ENCODE measurements around the gene PRMT2. TPM values are rescaled to one million over a fixed set of nuclear protein-coding genes. Genes with fewer than 3 reads are reported as not detected.

The PRMT2 gene
- total RNA-seq, result 100 to 1,000 TPM in 1 of 2 experiments, 10 to 100 TPM in 1; 99.7 to 107 TPM

DNA sequence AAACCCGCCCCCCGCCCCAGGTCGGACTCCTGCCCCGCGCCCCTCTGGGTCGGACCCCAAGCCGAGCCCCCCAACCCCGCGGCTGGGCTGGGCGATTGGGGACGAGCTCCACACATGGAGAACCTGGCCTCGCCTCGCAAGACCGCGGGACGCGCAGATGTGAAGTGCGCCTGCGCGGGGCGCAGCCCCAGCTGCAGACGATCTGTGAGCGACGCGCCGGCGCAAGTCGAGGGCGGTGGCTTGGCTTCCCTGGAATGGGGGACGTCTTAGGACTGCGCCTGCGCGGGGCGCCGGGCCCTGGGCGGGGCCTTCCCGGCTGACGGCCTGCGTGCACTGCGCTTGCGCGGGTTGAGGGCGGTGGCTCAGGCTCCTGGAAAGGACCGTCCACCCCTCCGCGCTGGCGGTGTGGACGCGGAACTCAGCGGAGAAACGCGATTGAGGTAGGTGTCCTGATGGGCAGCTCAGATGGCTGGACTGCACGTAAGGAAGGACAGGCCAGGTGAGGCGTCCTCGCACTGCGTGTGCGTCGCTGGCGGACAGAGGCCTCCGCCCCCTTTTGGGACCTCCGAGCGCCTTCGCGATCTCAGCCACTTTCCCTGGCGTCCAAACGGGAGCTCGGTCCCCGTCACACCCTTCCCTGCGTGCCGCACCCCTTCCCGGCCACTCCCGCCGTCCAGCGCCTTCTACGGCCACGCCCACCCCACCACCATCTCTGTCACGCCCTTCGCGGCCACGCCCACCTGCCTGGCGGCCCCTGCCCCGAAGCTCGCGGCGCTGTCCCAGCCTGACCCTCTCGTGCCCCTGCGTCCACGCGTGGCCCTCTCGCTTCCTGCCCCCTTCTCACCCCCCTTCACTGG, at the start of gene PRMT2:
Gene PRMT2, plus strand, starts transcription at position 351 of the 857 bp plus-strand sequence. CDS start 1,278 bp downstream, outside the sequence.
- ATAC-seq (peak; percentile 91), DNase-seq (peak; percentile 98)
- Mint-ChIP-seq H3K4me1 (peaks cover 57% of the 10 kb centered on the region), H3K27me3 (no peaks in the 10 kb centered on the region), H3K27ac (peak within 1 kb of the TSS; percentile 94), H3K9me3 (ENCODE audit: low read depth) (no peaks in the 10 kb centered on the region), H3K4me3 (peak within 1 kb of the TSS; percentile 84), H3K36me3 (peaks cover 16% of the 10 kb centered on the region)
- CTCF ChIA-PET, result interaction anchor here (0.8 to 5.3 kb wide), 11 partner anchors 9 to 492 kb away, joined by 3 to 30 read pairs (median 4); a partner anchor contains a TSS

DNA sequence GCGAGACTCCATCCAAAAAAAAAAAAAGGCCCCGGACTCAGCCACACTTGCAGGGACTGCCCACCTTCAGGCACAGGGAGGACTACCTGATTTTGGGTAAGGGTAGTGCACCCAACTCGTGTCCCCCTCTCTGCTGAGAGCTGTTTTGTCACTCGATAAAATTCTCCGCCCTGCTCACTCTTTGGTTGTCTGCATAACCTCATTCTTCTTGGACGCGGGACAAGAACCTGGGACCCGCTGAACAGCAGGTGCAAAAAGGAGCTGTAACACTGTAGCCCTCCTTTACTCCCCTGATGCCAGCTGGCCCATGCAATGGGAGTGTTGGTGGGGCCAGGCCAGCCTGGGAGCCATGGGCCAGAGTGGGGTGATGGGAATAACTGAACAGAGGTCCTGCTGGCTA, 41.2 kb upstream of the PRMT2 start:
- no peak for DNase-seq
- H3K27ac Mint-ChIP-seq, result no peak overlapping the region
- H3K4me1 Mint-ChIP-seq, result peaks cover 3% of the 10 kb centered on the region
- CTCF ChIA-PET, result interaction anchor here (0.8 kb wide), 1 partner anchor 12 kb away, joined by 3 read pairs; no protein-coding TSS in a partner anchor
- peaks cover 7% of the 10 kb centered on the region for H3K27me3 Mint-ChIP-seq
- H3K9me3 Mint-ChIP-seq (ENCODE audit: low read depth), result peaks cover 16% of the 10 kb centered on the region
- no peak overlapping the region for H3K4me3 Mint-ChIP-seq
- ATAC-seq, result no peak
- peaks cover 5% of the 10 kb centered on the region for H3K36me3 Mint-ChIP-seq

DNA sequence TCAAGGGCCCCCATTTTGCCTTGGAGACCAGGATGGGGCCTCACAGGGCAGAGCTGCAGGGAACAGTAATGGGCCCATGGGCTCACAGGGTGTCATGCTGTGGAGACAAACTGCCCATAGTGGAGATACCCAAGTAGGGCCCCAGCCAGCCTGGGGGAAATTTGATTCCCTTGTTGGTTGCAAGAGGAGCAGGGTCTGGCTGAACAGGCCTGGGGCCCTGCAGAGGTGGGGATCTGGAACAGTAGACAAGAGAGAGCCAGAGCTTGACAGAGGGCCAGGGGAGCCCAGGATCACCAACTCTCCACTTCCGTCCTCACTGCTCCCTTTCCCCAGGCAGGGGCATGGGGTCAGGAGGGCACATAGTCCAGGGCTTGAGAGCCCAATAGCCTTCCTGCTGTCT, 39.3 kb upstream of the PRMT2 start:
- Mint-ChIP-seq H3K9me3 (ENCODE audit: low read depth) (peaks cover 16% of the 10 kb centered on the region), H3K4me1 (peaks cover 5% of the 10 kb centered on the region), H3K27me3 (no peaks in the 10 kb centered on the region), H3K4me3 (no peak overlapping the region), H3K36me3 (peaks cover 5% of the 10 kb centered on the region), H3K27ac (no peak overlapping the region)
- ATAC-seq, result no peak
- no peak for DNase-seq
- CTCF ChIA-PET, result interaction anchor here (0.8 kb wide), 1 partner anchor 44 kb away, joined by 3 read pairs; no protein-coding TSS in a partner anchor

DNA sequence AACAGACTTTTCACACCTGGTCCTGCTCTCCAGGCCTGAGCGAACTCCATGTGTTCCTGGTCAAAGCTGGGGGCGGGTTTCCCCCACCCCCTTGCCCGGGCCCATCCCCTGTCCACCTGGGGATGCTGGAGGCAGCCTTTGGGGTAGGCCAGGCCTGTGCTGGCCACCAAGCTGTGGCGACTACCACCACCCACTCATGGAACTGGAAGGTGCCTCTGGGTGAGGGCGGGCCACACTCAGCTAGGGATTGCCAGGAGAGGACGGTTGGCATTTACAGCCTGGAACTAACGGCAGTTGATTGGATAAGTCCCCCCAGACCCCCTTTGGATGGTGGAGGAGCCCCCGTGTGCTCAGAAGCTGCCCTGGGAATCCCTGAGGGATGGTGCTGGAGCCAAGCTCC, 38.4 kb upstream of the PRMT2 start:
- DNase-seq, result no peak
- H3K27ac Mint-ChIP-seq, result no peak overlapping the region
- CTCF ChIA-PET, result interaction anchor here (0.5 kb wide), 1 partner anchor 11 kb away, joined by 3 read pairs; no protein-coding TSS in a partner anchor
- no peak overlapping the region for H3K4me3 Mint-ChIP-seq
- peaks cover 11% of the 10 kb centered on the region for H3K9me3 Mint-ChIP-seq (ENCODE audit: low read depth)
- ATAC-seq, result no peak
- H3K36me3 Mint-ChIP-seq, result peaks cover 5% of the 10 kb centered on the region
- peaks cover 5% of the 10 kb centered on the region for H3K4me1 Mint-ChIP-seq
- no peaks in the 10 kb centered on the region for H3K27me3 Mint-ChIP-seq

DNA sequence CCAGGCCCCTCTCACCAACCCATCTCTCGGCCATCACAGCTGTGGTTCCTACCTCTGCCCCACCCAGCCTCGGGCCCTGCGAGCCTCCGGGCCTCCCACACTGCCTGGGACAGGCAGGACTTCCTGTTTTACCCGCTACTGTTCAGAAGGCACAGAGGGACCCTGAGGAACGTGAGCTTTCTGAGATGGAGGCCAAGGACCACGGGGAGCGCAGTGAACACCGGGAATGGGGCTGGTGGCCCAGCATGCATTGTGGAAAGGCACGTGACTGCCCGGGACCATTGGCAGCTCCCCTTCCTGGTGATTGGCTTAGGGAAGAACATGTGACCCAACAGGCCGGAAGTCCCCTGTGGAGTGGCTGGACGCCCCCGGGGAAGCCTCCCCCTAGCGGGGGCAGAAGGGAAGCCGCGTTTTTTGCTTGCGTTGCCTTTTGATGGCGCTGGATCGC, 37.6 kb upstream of the PRMT2 start:
- CTCF ChIA-PET, result no interaction called here
- peaks cover 11% of the 10 kb centered on the region for H3K9me3 Mint-ChIP-seq (ENCODE audit: low read depth)

DNA sequence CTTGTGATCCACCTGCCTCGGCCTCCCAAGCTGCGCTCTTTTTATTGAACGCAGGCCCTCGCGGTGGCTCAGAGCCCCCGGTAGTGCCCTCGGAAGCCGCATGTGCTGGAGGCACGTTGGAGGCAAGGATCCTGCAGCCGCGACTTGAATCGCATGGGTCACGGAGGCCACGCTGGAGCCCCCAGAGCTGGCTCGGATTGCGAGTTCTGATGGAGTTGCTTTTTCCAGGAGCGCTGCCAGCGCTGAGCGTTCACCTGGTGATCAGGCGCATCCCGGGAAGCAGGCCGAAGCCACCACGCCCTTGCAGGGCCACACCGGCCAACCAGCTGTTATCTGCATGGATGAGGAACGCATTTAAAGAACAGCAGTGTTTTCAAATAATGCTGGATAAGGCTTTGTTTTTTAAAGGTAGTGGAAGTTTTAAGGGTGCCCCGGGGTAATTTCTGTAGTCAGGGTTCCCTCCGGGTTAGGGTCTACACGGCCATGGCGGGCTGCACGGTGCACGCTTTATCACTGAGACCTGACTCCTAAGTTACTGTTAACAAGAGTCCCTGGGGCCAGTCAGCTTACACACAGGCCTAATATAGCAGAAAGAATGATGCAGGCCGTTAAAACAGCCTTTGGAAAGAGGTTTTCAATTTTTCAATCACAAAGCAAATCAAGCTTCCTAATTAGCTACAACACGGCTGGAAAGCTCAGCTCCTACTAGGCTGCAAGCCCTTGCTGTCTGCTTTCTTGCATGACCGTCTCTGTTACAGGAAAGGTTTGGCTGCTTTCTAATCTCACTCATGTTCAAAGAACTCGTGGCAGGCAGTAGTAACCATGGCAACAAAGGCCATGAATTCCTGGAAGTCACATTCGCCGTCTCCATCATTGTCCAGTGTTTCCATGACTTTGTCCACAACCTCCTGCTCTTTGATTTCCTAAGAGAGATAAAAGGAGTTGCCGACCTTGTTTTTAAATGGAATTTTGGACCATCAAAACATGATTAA, 36.6 kb upstream of the PRMT2 start:
- Mint-ChIP-seq H3K36me3 (no peaks in the 10 kb centered on the region), H3K4me1 (peaks cover 5% of the 10 kb centered on the region), H3K9me3 (ENCODE audit: low read depth) (peaks cover 3% of the 10 kb centered on the region), H3K27ac (no peak overlapping the region), H3K27me3 (no peaks in the 10 kb centered on the region), H3K4me3 (no peak overlapping the region)
- DNase-seq, result no peak
- no peak for ATAC-seq
- CTCF ChIA-PET, result interaction anchor here (0.6 kb wide), 1 partner anchor 199 kb away, joined by 3 read pairs; no protein-coding TSS in a partner anchor

More for the DNA sequence above, 37.6 kb upstream of the PRMT2 start:
- Mint-ChIP-seq H3K27ac (no peak overlapping the region), H3K4me3 (no peak overlapping the region), H3K36me3 (peaks cover 4% of the 10 kb centered on the region), H3K4me1 (peaks cover 5% of the 10 kb centered on the region), H3K27me3 (no peaks in the 10 kb centered on the region)
- ATAC-seq, result no peak
- no peak for DNase-seq

DNA sequence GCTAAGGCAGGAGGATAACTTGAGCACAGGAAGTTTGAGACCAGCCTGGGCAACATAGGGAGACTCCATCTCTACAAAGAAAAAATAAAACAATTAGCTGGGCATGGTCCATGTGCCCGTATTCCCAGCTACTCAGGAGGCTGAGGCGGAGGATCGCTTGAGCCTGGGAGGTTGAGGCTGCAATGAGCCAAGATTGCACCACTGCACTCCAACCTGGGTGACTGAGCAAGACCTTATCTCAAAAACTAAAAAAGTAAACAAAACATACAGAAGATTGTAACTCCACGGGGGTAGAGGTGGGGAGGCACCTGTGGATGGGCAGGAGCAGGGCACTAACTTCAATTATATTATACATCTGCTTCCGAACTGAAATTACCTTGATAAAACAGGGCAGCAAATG, 35.2 kb upstream of the PRMT2 start:
- H3K4me3 Mint-ChIP-seq, result no peak overlapping the region
- CTCF ChIA-PET, result no interaction called here
- no peaks in the 10 kb centered on the region for H3K36me3 Mint-ChIP-seq
- no peaks in the 10 kb centered on the region for H3K9me3 Mint-ChIP-seq (ENCODE audit: low read depth)
- peaks cover 11% of the 10 kb centered on the region for H3K4me1 Mint-ChIP-seq
- H3K27ac Mint-ChIP-seq, result no peak overlapping the region
- DNase-seq (no peak), ATAC-seq (no peak)
- no peaks in the 10 kb centered on the region for H3K27me3 Mint-ChIP-seq

DNA sequence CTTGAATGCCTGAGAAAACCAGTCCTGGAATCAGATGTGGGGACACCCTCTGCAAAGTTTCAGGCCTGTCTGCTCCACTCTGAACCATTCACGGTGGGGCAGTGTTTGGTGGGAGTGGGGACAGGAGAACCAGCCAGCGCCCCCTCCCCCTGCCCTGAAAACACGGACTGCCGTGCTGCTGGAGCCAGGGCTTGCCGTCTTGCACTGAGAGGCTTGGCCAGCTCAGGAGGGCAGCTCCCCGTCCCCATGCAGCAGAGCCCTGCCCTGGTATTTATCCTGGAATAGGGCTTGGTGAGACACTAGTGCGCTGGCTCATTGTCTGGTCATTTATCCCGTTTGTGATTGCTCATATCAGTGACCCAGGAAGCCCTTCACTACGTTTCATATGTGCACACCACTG, 34.5 kb upstream of the PRMT2 start:
- DNase-seq, result no peak
- peaks cover 18% of the 10 kb centered on the region for H3K4me1 Mint-ChIP-seq
- no peak overlapping the region for H3K27ac Mint-ChIP-seq
- H3K27me3 Mint-ChIP-seq, result no peaks in the 10 kb centered on the region
- ATAC-seq, result no peak
- H3K9me3 Mint-ChIP-seq (ENCODE audit: low read depth), result no peaks in the 10 kb centered on the region
- H3K36me3 Mint-ChIP-seq, result no peaks in the 10 kb centered on the region
- H3K4me3 Mint-ChIP-seq, result no peak overlapping the region
- CTCF ChIA-PET, result no interaction called here

DNA sequence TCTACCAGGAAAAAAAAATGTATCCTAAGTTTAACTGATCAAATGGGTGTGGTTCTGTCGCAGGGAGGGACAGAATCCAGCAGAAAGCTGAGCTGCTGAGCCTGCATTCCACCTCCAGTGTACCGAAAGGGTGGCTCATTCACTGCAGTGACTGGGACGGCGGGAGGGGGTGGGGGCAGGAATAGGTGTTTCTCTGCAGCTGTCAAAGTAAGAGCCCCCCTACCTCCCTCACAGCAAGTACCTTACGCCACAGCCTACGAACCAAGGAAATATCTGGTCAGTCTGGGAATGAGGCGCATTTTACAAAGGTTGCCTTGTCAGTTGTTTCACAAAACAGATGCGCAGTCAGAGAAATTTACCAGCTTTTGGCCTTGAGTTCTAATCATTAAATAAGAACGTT, 32.2 kb upstream of the PRMT2 start:
- no peak for DNase-seq
- no peak overlapping the region for H3K27ac Mint-ChIP-seq
- no peak for ATAC-seq
- no peak overlapping the region for H3K4me3 Mint-ChIP-seq
- CTCF ChIA-PET, result no interaction called here
- no peaks in the 10 kb centered on the region for H3K27me3 Mint-ChIP-seq
- no peaks in the 10 kb centered on the region for H3K36me3 Mint-ChIP-seq
- H3K9me3 Mint-ChIP-seq (ENCODE audit: low read depth), result no peaks in the 10 kb centered on the region
- H3K4me1 Mint-ChIP-seq, result peaks cover 35% of the 10 kb centered on the region

DNA sequence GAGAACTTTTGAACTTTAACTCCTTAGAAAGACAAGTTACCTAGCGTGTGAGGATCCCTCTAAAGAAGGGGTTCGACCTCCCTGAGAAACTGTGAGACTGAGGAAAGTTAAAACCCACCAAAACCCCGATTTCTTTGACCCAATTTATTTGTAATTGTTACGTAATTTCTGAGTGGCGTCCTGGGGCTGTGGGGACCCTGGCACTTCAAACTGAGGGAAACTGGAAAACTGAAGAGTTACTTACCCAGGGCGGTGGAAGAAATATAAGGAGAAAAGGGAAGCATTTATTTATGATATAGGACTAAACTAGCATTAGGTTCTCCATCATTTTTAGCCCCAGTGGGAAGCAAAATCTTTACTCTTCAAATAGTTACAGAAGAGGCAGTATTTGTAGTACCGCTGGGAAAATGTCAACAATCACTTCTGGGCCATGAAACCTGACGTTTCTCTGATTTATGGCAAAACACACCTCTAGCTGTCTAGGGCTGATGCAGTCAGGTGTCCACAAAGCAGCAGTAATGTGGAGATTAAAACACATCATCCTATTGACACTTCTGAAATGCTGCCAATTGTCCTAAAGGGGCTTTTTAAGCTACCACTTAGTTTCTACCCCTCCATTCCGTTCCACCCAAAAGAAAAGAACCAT, 31.0 kb upstream of the PRMT2 start:
- peak overlapping the region; percentile 37 for H3K27ac Mint-ChIP-seq

DNA sequence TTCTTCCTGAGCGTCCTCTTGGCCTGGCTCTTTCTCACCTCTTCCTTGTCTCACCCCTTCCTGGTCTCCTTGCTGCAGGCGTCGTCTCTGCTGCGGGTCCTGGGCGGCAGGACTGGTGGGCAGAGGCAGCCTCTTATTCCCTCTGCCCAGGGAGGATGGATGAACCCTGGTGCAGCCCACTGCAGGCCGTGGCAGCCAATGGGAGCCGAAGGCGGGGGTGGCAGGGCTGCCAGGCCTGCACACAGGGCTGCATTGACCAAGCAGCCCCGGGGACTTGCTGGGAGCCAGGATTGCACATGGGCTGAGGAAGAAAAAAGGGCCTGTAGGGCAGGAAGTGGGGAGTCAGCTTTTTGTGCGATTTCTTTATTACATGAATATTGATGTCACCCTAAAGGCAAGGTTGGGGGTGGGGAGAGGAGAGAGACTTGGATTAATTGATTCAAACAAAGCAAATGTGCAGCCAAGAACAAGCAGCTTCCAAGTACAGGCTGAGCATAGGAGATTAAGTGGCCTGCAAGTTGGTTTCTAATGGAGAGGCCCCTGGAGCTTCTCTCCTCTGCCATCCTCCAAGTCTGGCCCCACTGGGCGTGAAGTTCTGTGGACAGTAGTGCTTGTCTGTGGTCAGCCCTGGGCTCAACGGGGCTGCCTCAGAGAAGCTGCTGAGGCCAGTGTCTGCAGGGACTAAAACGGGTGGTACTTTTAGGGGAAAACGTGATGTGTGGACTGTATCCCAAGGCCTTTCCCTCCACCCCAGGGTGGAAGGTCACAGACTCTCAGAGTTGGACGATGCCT, 30.3 kb upstream of the PRMT2 start, which contains the start of gene S100B:
Gene S100B, minus strand, starts transcription at position 108 of the 792 bp plus-strand sequence. CDS start 2,667 bp downstream, outside the sequence.
- no peak for ATAC-seq
- CTCF ChIA-PET, result interaction anchor here (1.1 to 1.4 kb wide), 2 partner anchors 16 to 29 kb away, joined by 3 to 4 read pairs; no protein-coding TSS in a partner anchor
- no peak for DNase-seq

More for the DNA sequence above, 31.0 kb upstream of the PRMT2 start:
- Mint-ChIP-seq H3K9me3 (ENCODE audit: low read depth) (no peaks in the 10 kb centered on the region), H3K36me3 (no peaks in the 10 kb centered on the region), H3K27me3 (no peaks in the 10 kb centered on the region), H3K4me3 (no peak overlapping the region), H3K4me1 (peaks cover 36% of the 10 kb centered on the region)
- no peak for ATAC-seq
- CTCF ChIA-PET, result interaction anchor here (1.4 kb wide), 1 partner anchor 17 kb away, joined by 3 read pairs; no protein-coding TSS in a partner anchor
- DNase-seq, result no peak

More for the DNA sequence above, 30.3 kb upstream of the PRMT2 start, which contains the start of gene S100B:
- Mint-ChIP-seq H3K27ac (peak within 1 kb of the TSS; percentile 75), H3K9me3 (ENCODE audit: low read depth) (no peaks in the 10 kb centered on the region), H3K27me3 (no peaks in the 10 kb centered on the region), H3K4me1 (peaks cover 39% of the 10 kb centered on the region), H3K4me3 (no peak within 1 kb of the TSS), H3K36me3 (peaks cover 2% of the 10 kb centered on the region)
